ENCODE data around the gene AFF3.

GRCh38 chr2:100140582-100140981, 1.8 kb downstream of the AFF3 start:
- TF ChIP-seq REST (IDR thresholded peaks at IDR 0.05; ENCODE audit: insufficient read depth in 1 of 2, low read depth in 2 of 2, low read length in 2 of 2) (no peak), POLR2AphosphoS5 (IDR thresholded peaks at IDR 0.05; ENCODE audit: low read depth, low read length) (no peak)

All from PFSK-1 (cell line).